IMR-90 (cell line): ENCODE data around the gene TSPAN33.

ENCODE experiments used
- CTCF ChIP-seq: conservative IDR thresholded peaks from 2 replicates; pipeline ENCODE4 v1.5.1; 2012; ENCODE audit warnings: mild to moderate bottlenecking, low read depth, low read length, improper control_type of control experiment
- RCOR1 ChIP-seq: IDR thresholded peaks from 2 replicates; pipeline ENCODE4 v1.6.1; 2012; ENCODE audit warnings: mild to moderate bottlenecking, low read length, improper control_type of control experiment; ENCODE audit not compliant: insufficient replicate concordance

GRCh38 chr7:129160161-129160905 is 15.8 kb downstream of the TSPAN33 start:
- TF ChIP-seq RCOR1 (no peak), CTCF (no peak)
